Kasumi-1 (cell line): ENCODE measurements around the gene EMILIN3.

Experiments used
- DNase-seq, 2 experiments: peaks; one replicate each; lab custom pipeline; 2025; lab: John Stamatoyannopoulos, UW

The EMILIN3 gene

DNA sequence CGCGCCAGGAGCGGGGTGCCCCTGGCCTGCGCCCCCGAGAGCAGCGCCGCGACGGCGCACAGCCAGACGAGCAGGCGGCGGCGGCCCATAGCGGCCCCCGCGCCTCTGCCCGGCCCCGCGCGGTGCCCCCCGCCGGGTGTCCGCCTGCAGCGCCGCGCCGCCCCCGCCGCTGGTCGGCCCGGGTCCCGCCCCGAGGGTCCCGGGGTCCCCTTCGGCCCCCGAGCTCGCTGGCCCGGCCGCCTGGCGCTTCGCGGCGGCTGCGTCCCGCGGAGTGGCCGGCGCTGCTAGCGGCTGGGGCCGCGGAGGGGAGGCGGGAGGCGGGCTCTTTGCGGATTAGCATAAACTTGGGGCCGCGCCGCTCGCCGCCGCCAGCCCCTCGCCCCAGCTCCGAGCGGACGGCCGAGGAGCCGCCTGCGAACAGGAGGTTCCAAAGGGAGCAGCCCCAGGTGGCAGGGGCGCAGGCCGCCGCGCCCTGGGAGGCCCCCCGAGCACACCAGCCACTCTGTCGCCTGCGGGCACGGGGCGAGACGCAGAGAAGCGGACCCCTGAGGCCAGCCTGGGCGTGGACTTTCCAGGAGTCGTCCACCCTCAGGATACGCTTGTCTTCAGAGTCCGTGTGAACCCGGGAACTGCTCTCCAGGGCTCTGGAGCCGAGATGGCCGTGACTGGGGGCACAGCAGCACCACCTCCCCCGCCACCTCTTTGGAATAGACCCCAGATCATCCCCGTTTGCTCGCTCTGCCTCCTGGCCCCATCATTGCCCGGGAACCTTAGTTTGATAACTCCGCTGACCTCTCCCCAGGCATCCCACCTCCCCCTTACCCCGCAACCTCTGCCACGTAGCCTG lies at the start of gene EMILIN3:
Gene EMILIN3, minus strand, starts transcription at position 273 of the 847 bp plus-strand sequence. Its CDS starts 184 bp downstream, at position 89.
- no peak for DNase-seq

- DNase-seq: no peak
These were observed 48.6 kb upstream of the EMILIN3 start for GRCh38 chr20:41415191-41415590.

DNA sequence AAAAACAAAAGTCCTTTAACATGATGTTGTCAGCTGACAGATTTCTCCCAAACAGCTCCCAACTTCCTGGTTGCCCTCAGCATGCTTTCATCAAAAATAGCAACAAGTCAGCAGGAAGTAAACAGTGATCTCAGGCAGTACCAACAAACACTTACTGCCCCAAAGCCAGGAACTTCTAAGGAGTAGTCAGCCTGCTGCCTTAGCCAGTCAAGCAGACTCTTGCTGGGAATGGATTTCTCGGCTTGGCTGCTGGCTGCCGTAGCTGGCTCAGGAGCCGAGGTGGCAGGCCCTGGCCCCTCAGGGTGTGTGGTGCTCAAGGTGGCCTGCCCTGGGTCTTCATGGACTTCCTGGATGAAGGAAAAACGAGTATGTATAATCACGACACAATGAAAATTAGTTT lies 46.6 kb upstream of the EMILIN3 start:
- DNase-seq: no peak

DNA sequence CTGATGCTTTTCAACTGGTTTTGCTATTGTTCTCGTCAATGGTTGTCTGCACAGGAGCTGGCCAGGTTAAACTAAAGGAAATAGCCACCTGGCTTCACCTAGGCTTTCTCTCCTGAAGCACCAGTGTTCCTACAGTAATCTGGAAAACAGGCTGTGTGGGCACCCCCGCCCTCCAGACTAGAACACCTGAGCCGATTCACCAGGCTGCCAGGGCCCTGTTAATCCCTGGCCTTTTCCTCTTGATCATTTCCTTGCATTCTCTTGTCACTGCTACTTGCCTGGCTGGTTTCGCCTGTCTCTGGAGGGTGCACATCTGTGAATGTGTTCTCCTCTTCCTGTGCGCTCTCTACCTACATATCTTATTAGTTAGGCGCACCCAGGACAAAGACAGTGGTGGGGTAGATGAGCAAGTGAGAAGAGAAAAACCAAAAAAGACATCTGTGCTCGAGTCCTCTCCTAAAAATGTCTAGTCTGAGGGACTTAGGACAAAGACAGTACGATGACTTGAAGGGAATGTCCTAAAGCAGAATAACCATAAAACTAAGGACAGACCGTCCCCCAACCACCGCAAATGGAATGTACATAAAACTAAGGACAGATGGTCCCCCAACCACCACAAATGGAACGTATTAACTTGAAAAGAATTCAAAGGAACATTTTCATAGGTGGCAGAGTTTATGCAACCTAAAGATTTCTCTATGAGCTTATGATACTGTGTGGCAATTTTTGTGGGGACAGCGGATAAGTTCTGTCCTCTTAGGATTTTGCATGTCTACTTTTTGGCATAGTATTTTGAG lies 45.9 kb upstream of the EMILIN3 start:
- DNase-seq: no peak

DNA sequence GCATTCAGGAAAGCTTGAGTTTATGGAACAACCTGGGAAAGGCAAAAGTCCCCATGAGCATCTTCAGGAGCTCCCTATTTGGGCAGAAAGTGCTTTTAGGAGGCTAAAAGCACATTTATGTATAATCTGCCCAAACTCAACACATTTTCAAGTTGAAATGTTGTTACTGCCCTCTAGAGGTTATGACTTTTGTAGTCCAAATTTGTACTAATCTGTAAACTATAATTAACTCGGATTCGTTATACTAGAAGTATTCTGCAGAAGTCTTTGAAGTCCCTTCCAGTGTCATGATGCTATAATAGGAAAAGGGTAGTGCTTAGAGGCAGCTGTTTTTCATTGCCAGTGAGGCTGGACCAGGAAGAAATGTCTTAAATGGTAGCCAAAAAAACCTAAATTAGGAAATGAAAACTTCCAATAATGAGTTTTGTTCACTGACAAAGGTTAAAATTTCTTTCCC lies 44.8 kb upstream of the EMILIN3 start:
- DNase-seq: peak; percentile 71 to 73

DNA sequence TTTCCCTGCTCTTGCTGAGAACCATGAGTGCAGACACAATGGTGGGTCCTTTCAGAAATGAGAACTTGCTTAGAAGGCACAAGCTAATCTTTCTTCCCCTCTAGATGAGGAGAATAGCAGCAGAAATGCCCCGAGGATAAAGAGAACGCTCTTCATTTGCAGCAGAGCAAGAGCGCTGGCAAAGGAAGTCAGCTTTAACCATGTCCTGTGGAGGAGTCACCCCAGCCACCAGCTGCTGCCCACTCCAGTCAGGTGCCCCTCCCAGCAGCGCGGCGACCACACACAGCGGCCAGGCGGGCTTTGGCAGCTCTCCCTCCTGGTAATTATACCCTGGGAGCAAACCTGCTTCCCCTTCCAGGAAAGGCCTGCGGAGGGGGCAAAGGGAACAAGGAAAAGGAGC lies 42.4 kb upstream of the EMILIN3 start:
- peak; percentile 67 to 75 for DNase-seq

DNA sequence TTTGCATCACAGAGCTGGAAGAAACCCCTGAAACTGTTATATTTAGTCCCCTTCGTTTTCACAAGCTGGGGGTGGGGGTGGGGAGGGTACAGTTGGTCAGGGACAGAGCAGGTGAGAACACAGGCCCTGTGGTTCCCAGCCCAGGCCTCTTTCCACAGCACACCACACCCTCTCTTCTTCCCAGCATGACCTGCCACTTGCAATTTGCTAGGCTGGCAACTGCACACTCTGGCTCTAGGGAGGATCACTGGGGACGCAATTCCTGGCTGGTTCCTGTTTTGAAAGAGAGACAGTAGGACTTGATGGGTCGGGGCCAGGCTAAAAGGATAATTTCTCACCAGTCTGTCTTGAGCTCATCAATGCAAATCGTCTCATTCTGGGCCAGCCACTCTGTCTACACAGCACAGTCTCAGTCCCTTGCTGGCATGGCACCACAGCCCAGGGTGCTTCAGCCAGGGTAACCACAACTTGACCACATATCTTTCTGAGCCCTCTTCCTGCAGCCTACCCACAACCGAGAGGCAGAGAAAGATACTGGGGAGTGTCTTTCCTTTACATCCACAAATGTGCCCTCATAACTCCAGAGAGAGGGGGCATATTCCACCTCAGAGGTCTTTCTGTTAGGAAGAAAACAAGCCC lies 41.7 kb upstream of the EMILIN3 start:
- DNase-seq: peak; percentile 42 to 49

- no peak for DNase-seq
These were observed 41.0 kb upstream of the EMILIN3 start for GRCh38 chr20:41407607-41408006.

GRCh38 chr20:41406896-41407444 lies 40.4 kb upstream of the EMILIN3 start:
- DNase-seq: no peak

DNA sequence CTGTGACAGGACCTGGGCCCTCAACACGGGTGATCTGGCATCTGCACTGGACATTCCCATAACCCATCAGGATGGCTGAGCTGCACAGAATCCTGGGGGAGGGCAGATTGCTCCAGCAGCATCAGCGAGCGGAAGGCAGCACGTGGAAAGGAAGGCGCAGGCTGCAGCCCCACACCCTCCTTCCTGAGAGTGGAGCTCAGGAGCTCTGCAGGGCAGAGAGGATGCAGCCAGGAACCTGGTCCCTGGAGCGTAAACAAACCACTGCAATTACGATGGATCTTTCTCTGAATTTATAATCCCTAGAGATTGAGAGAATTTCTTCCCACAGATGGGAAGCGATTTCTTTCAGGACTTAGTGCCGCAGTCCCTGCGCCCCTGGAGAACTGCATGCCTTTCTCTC lies 39.7 kb upstream of the EMILIN3 start:
- no peak for DNase-seq

DNA sequence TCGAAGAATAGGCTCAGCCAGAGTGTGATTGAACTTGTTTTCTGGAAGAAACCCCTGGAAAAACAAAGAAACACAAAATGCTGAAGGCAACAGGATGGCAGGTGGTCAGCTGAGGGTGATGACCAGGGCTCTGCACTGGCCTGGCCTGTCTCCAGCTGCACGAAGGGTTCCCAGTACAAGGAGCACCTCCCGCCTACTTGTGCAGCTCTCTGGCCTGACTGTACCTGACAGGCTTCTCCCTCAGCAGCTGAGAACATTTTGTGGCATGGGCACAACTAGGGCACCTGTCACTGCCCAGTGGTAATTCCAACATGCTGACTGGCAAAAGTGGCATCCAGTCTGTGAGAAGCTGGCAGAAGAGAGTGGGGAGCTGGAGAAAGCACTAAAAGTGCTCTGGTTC lies 38.8 kb upstream of the EMILIN3 start:
- no peak for DNase-seq

DNA sequence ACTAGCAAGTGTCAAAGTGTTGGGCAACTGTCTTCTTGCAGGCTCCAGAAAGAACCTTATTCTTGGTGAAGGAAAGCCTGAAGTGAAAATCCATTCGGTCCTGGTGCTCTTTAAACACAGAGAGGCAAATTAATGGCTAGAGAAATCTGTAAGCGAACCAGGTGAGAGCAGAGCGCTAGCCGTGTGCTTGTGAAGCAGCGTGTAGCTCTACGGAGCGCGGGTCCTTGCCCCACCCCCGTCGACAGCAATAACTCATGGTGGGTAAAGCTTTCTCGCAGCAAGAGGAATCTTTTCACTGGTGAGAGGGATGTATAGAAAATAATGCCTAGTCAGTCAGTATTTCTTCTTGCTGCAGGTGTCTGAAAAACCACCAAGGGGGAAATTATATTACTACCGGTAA lies 37.0 kb upstream of the EMILIN3 start:
- no peak for DNase-seq

DNA sequence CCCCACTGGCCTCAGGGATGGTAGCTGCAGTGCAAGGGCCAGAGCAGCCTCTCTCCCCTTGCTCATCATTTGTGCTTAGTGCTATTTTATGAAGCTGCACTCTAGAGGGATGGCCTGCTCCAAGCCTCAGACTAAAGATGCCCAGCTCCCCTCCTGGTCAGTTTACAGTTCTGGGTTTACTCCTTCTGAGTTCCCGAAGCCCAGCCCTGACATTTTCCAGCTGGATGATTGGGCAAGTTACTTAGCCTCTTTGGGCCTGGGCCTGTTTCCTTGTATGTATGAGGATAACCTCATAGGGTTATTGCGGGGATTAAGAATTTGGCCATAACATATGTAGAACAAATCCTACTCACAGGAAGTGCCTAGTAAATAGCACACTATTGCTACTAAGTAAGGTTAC lies 31.8 kb upstream of the EMILIN3 start:
- DNase-seq: no peak

GRCh38 chr20:41395667-41396664 lies 29.3 kb upstream of the EMILIN3 start:
- no peak for DNase-seq

DNA sequence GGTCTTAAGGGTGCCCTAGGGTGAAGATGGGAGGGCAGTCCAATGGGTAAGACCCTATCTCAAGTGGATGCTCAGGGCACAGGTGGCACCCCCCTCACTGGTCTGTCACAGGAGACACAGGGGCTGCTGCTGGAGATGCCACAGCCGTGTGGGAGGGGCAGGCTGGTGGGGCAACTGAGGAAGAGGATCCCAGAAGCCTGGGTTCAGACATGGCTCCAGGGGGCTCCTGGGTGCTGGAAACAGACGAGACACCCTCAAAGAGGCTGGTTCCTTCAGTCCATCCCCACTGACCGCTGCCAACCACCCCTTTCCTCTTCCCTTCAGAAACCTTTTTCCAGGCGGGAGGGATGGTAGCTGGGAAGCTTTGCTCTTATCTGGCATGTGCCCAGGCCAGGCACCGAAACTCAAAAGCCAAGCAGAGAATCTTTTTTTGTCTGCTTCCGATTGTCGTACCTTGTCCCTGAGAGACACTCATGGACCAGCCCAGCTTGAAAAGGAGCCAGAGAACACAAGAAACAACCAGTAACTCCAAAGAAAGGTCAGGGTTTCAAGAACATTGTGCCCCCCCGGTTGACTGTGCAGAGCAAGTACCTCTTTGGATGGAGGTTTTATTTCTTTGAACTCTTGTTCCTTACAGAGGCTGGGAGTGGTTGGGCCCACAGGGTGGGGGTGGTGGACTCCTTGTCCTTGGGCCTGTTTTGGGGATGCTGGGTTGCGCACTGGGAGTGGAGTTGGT lies 28.5 kb upstream of the EMILIN3 start:
- no peak for DNase-seq

- DNase-seq: no peak
These were observed 27.5 kb upstream of the EMILIN3 start for GRCh38 chr20:41394081-41394480.

DNA sequence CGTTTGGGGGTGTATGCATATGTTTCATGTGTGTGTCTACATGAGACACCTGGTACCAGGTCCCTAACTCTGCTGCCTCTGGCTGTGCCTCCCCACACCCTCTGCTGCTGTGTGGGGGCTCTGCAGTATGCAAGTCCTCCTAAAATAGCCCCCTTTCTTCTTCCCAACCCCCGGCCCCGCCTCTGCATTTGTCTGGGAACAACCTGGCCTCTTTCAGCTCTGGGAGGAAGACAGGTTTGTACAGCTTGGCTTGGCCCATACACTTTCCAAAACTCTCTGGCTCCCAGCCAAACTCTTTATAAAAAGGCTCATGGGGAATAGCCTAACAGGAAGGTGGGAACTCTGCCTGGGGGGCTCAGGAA lies 27.1 kb upstream of the EMILIN3 start:
- DNase-seq: no peak

DNA sequence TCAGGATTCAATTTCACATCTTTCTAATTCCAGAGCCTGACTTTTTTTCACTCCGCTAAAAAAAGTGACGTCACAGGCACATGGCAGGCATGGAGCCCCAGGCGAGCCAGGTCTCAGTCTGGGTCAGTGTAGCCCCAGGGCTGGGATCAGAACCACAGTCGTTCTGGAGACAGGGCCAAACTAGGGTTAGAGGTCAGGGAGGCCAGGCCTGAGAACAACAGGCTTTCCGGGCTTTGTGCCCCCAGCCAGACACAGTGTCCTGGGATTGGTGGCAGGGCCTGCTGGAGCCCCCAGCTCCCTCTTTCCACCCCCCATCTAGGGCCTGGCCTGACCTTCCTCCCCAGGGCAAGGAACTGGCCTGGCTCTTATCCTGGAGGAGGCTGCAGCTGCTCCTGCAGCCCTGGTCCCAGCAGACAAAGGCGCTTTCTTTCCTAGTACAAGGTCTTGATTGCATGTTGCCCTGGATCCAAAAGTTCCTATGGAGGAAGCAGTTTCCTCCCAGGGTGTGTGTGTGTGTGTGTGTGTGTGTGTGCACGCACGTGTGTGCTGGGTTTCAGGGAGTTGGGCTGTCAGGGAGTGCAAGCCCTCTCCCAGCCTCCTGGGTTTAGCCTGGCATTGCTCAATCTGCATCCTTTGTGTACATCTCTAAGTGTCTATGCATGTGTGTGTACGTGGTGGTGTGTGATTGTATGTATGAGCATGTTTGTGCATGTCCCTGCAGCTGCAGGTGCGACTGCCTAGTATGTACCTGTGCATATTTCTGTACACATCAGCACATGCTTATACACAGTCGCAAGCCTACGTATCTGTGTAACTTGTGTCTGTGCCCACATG lies 26.5 kb upstream of the EMILIN3 start:
- DNase-seq: no peak

- no peak for DNase-seq
These were observed 25.7 kb upstream of the EMILIN3 start for GRCh38 chr20:41392295-41392694.
